Body of pancreas (tissue), 4 donors: ENCODE results near the gene PARP12.

Experiments used
- CTCF ChIP-seq, 7 experiments: fragments of 450-650 bp in 4 of 7; fragments of 200-600 bp in 3 of 7; sonication (generic) in 3 of 7; IDR thresholded peaks; one replicate each; pipeline ENCODE4 v1.5.1; 2016 to 2019; ENCODE audit warnings: antibody characterized with exemption in 7 of 7
- POLR2A ChIP-seq, 3 donors: fragments of 450-650 bp; IDR thresholded peaks; one replicate each; pipeline ENCODE4 v1.6.1; 2016; ENCODE audit warnings: antibody characterized with exemption in 3 of 3, mild to moderate bottlenecking in 2 of 3

GRCh38 chr7:140021603-140022002 lies 41.1 kb downstream of the PARP12 start:
- no peak for TF ChIP-seq CTCF (IDR thresholded peaks at IDR 0.05)
- no peak for TF ChIP-seq POLR2A (IDR thresholded peaks at IDR 0.05)
